GM23248 (cell line): ENCODE data around the gene ANXA6. TPM values are rescaled to one million over a fixed set of nuclear protein-coding genes. Genes with fewer than 3 reads are reported as not detected.

ENCODE experiments used
- DNase-seq: peaks from one replicate; pipeline ENCODE4 v3.0.0-alpha.2; 2015
- H2AFZ ChIP-seq: fragments of 200-600 bp; sonication (generic); 2 replicates; pipeline ENCODE4 v1.6.1; 2016; ENCODE audit warnings: antibody characterized with exemption
- H3F3A ChIP-seq: fragments of 200-600 bp; sonication (generic); 2 replicates; pipeline ENCODE4 v1.6.1; 2016; ENCODE audit warnings: mild to moderate bottlenecking, antibody characterized with exemption, mixed run types; ENCODE audit not compliant: insufficient read depth
- H3K27ac ChIP-seq: fragments of 200-600 bp; sonication (generic); 2 replicates; pipeline ENCODE4 v1.5.1; 2016; ENCODE audit warnings: mild to moderate bottlenecking
- H3K27me3 ChIP-seq: fragments of 200-600 bp; sonication (generic); replicated peaks from 2 replicates; pipeline ENCODE4 v1.6.1; 2016; ENCODE audit warnings: mild to moderate bottlenecking; ENCODE audit not compliant: insufficient read depth
- H3K36me3 ChIP-seq: fragments of 200-600 bp; sonication (generic); 2 replicates; pipeline ENCODE4 v1.6.1; 2016; ENCODE audit warnings: low read depth, mild to moderate bottlenecking
- H3K4me1 ChIP-seq: fragments of 200-600 bp; sonication (generic); 2 replicates; pipeline ENCODE4 v1.6.1; 2016; ENCODE audit warnings: mild to moderate bottlenecking; ENCODE audit not compliant: insufficient read depth
- H3K4me2 ChIP-seq: fragments of 200-600 bp; sonication (generic); one replicate; pipeline ENCODE4 v1.6.1; 2016; ENCODE audit warnings: mild to moderate bottlenecking; ENCODE audit not compliant: unreplicated experiment
- H3K4me3 ChIP-seq: fragments of 200-600 bp; sonication (generic); 2 replicates; pipeline ENCODE4 v1.5.1; 2016; ENCODE audit warnings: mild to moderate bottlenecking
- H3K79me2 ChIP-seq: fragments of 200-600 bp; sonication (generic); 2 replicates; pipeline ENCODE4 v1.6.1; 2016; ENCODE audit warnings: mild to moderate bottlenecking; ENCODE audit not compliant: insufficient read depth
- H3K9ac ChIP-seq: fragments of 200-600 bp; sonication (generic); 2 replicates; pipeline ENCODE4 v1.6.1; 2016; ENCODE audit warnings: mild to moderate bottlenecking
- H3K9me2 ChIP-seq: fragments of 200-600 bp; sonication (generic); 2 replicates; pipeline ENCODE4 v1.6.1; 2016; ENCODE audit warnings: mixed run types, mild to moderate bottlenecking, moderate library complexity; ENCODE audit not compliant: insufficient read depth
- H3K9me3 ChIP-seq: fragments of 200-600 bp; sonication (generic); one replicate; pipeline ENCODE4 v1.6.1; 2017; ENCODE audit warnings: low read depth
- H4K20me1 ChIP-seq: fragments of 200-600 bp; sonication (generic); 2 replicates; pipeline ENCODE4 v1.6.0; 2016; ENCODE audit not compliant: insufficient read depth
- EZH2 ChIP-seq: fragments of 200-600 bp; sonication (generic); IDR thresholded peaks from 2 replicates; pipeline ENCODE4 v1.6.1; 2018; ENCODE audit warnings: antibody characterized with exemption, mild to moderate bottlenecking; ENCODE audit not compliant: insufficient read depth, poor library complexity, severe bottlenecking
- EZH2phosphoT487 ChIP-seq: fragments of 200-600 bp; sonication (generic); IDR thresholded peaks from 2 replicates; pipeline ENCODE4 v1.6.1; 2018; ENCODE audit warnings: antibody characterized with exemption, moderate library complexity, mild to moderate bottlenecking, low read depth; ENCODE audit not compliant: insufficient read depth
- WGBS, 2 experiments: methylation state at CpG; one replicate each; pipeline ENCODE4 v1.1.6; 2015 to 2017; ENCODE audit warnings: low lambda C conversion rate in 2 of 2, low coverage in 1 of 2; ENCODE audit errors: missing lambda C conversion rate in 2 of 2; 5-methylcytosine and 5-hydroxymethylcytosine counted together
- in situ Hi-C: fragments of 300-500 bp; cut with MboI; formaldehyde crosslinking; loops from 2 replicates; pipeline ENCODE4 v1.15.0; 2020
- polyA plus RNA-seq: library from polyadenylated mRNA; unstranded; fragments of >200 nt; fragmentation: Nextera tagmentation; extraction: Ambion mirVana; gene quantifications from 2 replicates; pipeline ENCODE4 v1.2.1, GENCODE V29; 2016
- total RNA-seq: library from RNA; depleted of rRNA; stranded (reverse); fragments of >200 nt; shearing (Covaris generic); gene quantifications from 2 replicates; pipeline ENCODE4 v1.2.3, GENCODE V29; 2014

Gene ANXA6
- total and polyA plus RNA-seq, 2 experiments from 2014 or later, result 183 to 409 TPM

GRCh38 chr5:151153766-151154272 is 3.8 kb downstream of the ANXA6 start:
- no peaks in the 10 kb centered on the region for H3K27me3 ChIP-seq
- TF ChIP-seq EZH2 (no peak), EZH2phosphoT487 (no peak)
- peak; percentile 53 for DNase-seq
- H3K9me3 ChIP-seq, result no peaks in the 10 kb centered on the region
- peaks cover 10% of the 10 kb centered on the region; the same call in 1 of the 2 replicates for H4K20me1 ChIP-seq
- H3K36me3 ChIP-seq, result no peaks in the 10 kb centered on the region; the same call in 1 of the 2 replicates
- H3K9me2 ChIP-seq, result no peaks in the 10 kb centered on the region
- peaks cover 97% of the 10 kb centered on the region for H3K79me2 ChIP-seq
- peaks cover 24% of the 10 kb centered on the region for H3F3A ChIP-seq
- peaks cover 46% of the 10 kb centered on the region for H3K4me1 ChIP-seq
- 0 out of 2 replicates have a peak overlapping the region, but pooled peaks have one; percentile 11 for H3K27ac ChIP-seq
- H2AFZ ChIP-seq, result no peak overlapping the region
- in situ Hi-C loops, result no loop called here
- H3K4me2 ChIP-seq, result peak overlapping the region; percentile 12
- 60 to 72% methylated on average over 3 of the region's 3 CpGs for WGBS, 2 experiments
- no peak overlapping the region for H3K4me3 ChIP-seq
- no peak overlapping the region for H3K9ac ChIP-seq

GRCh38 chr5:151153300-151153699 is 4.3 kb downstream of the ANXA6 start:
- peaks cover 10% of the 10 kb centered on the region; the same call in 1 of the 2 replicates for H4K20me1 ChIP-seq
- no peak overlapping the region for H2AFZ ChIP-seq
- H3K9me2 ChIP-seq, result no peaks in the 10 kb centered on the region
- no peaks in the 10 kb centered on the region for H3K27me3 ChIP-seq
- TF ChIP-seq EZH2phosphoT487 (no peak), EZH2 (no peak)
- no peak for DNase-seq
- H3K79me2 ChIP-seq, result peaks cover 100% of the 10 kb centered on the region
- no peak overlapping the region for H3K27ac ChIP-seq
- H3K9ac ChIP-seq, result no peak overlapping the region
- WGBS, 2 experiments, result 98 to 100% methylated on average over 3 of the region's 3 CpGs
- H3K9me3 ChIP-seq, result no peaks in the 10 kb centered on the region
- peaks cover 46% of the 10 kb centered on the region for H3K4me1 ChIP-seq
- H3F3A ChIP-seq, result peaks cover 22% of the 10 kb centered on the region
- no peaks in the 10 kb centered on the region; the same call in 1 of the 2 replicates for H3K36me3 ChIP-seq
- H3K4me3 ChIP-seq, result no peak overlapping the region
- in situ Hi-C loops, result no loop called here
- no peak overlapping the region for H3K4me2 ChIP-seq

- H3K36me3 ChIP-seq, result no peaks in the 10 kb centered on the region; the same call in 1 of the 2 replicates
- peak; percentile 61 for DNase-seq
- no peaks in the 10 kb centered on the region for H3K9me3 ChIP-seq
- H3K9me2 ChIP-seq, result no peaks in the 10 kb centered on the region
- H2AFZ ChIP-seq, result no peak overlapping the region
- no peak overlapping the region for H3K4me3 ChIP-seq
- no peaks in the 10 kb centered on the region for H3K27me3 ChIP-seq
- peaks cover 100% of the 10 kb centered on the region for H3K79me2 ChIP-seq
- peaks cover 18% of the 10 kb centered on the region for H3F3A ChIP-seq
- H3K27ac ChIP-seq, result peak overlapping the region; percentile 69
- peaks cover 13% of the 10 kb centered on the region; the same call in 1 of the 2 replicates for H4K20me1 ChIP-seq
- TF ChIP-seq EZH2 (no peak), EZH2phosphoT487 (no peak)
- WGBS, 2 experiments, result 29 to 32% methylated on average over 5 of the region's 5 CpGs
- H3K9ac ChIP-seq, result peak overlapping the region; percentile 41
- no peak overlapping the region for H3K4me2 ChIP-seq
- H3K4me1 ChIP-seq, result peaks cover 46% of the 10 kb centered on the region
- in situ Hi-C loops, result no loop called here
These were observed 5.8 kb downstream of the ANXA6 start for GRCh38 chr5:151151793-151152192.

- Histone ChIP-seq H3K27ac (peak overlapping the region; percentile 69), H3K9ac (peak overlapping the region; percentile 41)
These were observed 6.3 kb downstream of the ANXA6 start for GRCh38 chr5:151151263-151151660.

More at GRCh38 chr5:151151263-151151660, 6.3 kb downstream of the ANXA6 start:
- Histone ChIP-seq H2AFZ (peak overlapping the region; percentile 24; the same call in 1 of the 2 replicates), H3K9me3 (no peaks in the 10 kb centered on the region), H3K36me3 (no peaks in the 10 kb centered on the region; the same call in 1 of the 2 replicates), H3K4me2 (peak overlapping the region; percentile 10), H3F3A (peaks cover 18% of the 10 kb centered on the region), H3K27me3 (no peaks in the 10 kb centered on the region), H3K79me2 (peaks cover 100% of the 10 kb centered on the region), H3K4me3 (no peak overlapping the region), H3K4me1 (peaks cover 46% of the 10 kb centered on the region), H4K20me1 (peaks cover 13% of the 10 kb centered on the region; the same call in 1 of the 2 replicates), H3K9me2 (no peaks in the 10 kb centered on the region)
- in situ Hi-C loops, result no loop called here
- WGBS, 2 experiments, result 9 to 11% methylated on average over 2 of the region's 2 CpGs
- DNase-seq, result no peak
- no peak for TF ChIP-seq EZH2
